Activated CD4-positive, CD25-positive, alpha-beta regulatory T cell treated with anti-CD3 and anti-CD28 coated beads, Interleukin-2, amount 50 U/mL, for 16 hours (primary cell): Measurements from ENCODE around the gene KBTBD4.
A peak's percentile ranks its signal among the peaks of the same experiment; 100 is the strongest.
"Not testable (repeated sequence)": the region's sequence is repeated elsewhere in the genome, so short reads cannot be mapped to it uniquely, and the experiment has no call there.

Experiments
- DNase-seq: peaks from one replicate; pipeline ENCODE4 v3.0.0-alpha.2; 2020; ENCODE audit warnings: low read depth, low spot score

Gene KBTBD4

DNA sequence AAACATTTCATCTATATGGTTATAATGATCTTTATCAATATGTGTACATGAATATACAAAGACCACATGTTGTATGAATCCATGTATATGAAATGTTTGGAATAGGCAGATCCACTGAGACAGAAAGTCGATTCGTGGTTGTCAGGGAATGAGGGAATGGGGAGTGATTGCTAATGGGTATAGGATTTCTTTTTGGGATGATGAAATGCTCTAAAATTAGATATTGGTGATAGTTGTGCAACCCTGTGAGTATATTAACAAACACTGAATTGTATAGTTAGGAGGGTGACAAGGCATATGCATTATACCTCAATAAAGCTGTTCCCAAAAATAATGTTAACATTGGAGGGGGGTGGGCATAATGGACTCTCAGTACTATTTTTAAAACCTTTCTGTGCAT lies 18.3 kb downstream of the KBTBD4 start:
- no peak for DNase-seq

DNA sequence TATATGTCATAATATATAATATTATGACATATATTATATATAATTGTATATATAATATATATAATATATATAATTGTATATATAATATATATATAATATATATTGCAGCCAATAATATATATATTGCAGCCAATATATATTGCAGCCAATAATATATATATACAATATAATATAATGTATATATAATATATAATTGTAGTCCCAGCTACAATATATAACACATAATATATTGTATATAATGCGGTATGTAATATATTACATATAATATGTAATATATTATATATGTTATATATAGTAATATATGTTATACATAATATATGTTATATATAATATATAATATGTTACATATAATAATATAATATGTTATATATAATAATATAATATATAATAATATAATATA lies 20.1 kb downstream of the KBTBD4 start:
- DNase-seq: no peak

DNA sequence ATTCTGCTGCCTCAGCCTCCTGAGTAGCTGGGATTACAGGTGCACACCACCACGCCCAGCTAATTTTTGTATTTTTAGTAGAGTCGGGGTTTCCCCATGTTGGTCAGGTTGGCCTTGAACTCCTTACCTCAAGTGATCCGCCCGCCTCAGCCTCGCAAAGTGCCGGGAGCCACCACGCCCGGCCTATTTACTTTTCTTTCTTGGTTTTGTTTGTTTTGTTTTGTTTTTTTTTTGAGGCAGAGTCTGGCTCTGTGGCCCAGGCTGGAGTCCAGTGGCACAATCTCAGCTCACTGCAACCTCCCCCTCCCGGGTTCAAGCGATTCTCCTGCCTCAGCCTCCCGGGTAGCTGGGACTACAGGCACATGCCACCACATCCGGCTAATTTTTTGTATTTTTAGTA lies 21.8 kb downstream of the KBTBD4 start:
- DNase-seq: not testable (repeated sequence)

DNA sequence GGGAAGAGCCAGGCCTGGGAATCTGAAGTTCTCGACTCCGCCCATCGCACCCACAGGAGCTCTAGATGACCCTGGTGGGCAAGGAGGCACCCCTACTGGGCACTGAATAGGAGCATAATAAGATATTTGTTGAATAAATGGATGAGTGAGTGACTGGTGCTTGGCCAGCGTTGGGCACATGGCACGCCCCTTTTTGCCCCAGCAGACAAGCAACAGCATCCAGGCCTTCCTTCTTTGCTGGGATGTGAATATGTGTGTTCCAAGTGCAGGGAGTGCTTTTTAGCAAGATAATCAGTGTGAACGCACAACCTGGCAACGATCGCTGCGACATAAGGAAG lies 25.4 kb downstream of the KBTBD4 start:
- no peak for DNase-seq

DNA sequence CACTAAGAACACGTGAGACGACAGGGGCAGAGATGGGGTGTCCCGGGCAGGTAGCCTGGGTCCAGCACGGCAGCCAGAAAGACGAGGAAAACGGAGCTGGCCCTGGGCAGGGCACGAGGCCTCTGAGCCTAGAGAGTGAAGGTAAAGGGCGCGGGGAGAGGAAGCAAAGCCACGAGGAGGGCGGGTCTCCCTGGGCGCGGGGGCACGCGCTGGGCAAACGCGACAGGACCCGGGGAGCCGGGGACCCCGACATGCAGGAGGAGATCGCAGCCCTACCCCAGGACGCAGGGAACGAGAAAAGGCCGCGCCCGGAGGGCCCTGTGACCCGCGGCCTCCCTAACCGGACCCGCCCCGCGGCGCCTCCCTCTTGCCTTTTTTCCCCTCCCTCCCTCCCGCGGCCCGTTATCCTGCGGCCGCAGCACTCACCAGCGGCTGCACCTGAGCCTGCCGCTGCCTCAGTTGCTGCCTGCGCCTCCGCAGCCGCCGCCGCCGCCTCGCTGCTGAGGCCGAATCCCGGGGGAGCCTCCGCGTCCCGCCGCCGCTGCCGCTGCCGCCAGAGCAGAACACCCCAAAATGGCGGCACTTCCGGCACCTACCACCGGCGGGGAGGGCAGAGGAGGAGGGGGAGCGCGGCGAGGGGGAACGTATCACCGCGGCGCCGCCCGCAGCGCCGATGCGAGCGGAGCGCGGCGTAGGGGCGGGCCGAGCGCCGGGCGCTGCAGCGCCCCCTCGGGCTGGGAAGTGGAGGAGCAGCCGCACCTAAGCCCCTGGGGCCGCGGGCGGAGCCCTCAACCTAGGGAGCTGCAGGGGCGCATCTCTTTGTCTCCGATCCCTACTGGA lies 26.0 kb downstream of the KBTBD4 start, which contains the start of gene CELF1:
Gene CELF1, minus strand, starts transcription at position 567 of the 840 bp plus-strand sequence. CDS start 53,609 bp downstream, outside the sequence.
- DNase-seq: peak; percentile 89

DNA sequence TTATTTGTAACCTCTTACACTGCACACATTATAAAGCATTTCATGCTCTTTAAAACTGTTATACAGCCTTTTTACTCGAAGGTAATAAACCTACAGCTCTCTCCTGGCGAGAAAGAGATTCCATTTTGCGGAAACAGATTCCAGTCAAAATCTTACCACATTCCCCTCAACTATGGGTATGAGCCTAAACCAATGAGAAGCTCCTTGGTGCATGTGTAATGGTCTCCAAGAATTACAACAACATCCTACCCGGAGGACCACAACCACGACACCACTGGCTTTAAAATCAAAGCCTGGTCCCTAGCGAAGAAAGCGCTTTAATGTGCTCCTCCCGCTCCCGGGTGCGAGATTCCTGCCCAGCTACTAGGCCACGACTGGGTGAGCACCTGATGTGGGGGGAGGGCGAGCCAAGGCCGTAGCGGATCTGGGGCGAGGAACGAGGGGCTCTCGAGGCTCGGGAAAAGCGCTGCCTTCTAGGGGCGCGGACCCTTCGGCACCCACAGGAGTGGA lies 26.7 kb downstream of the KBTBD4 start:
- DNase-seq: no peak

DNA sequence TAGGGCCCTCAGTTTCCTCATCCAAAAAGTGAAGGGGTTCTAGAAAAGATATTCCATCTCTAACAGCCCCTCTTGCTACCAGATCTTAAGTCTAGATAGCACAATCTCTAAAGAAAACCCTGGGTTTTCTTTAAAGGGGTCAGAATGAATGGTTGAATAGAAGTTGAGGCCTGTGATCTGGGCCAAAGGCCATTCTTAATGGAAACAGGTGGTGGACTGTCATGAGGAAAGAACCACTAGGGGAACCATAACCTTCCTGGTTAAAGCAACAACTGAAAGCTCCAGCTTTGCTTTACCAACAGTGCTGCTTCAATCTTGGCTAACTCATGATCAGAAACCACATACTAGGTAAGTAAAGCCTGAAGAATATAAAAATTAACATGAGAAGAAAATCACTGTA lies 27.7 kb downstream of the KBTBD4 start:
- no peak for DNase-seq

DNA sequence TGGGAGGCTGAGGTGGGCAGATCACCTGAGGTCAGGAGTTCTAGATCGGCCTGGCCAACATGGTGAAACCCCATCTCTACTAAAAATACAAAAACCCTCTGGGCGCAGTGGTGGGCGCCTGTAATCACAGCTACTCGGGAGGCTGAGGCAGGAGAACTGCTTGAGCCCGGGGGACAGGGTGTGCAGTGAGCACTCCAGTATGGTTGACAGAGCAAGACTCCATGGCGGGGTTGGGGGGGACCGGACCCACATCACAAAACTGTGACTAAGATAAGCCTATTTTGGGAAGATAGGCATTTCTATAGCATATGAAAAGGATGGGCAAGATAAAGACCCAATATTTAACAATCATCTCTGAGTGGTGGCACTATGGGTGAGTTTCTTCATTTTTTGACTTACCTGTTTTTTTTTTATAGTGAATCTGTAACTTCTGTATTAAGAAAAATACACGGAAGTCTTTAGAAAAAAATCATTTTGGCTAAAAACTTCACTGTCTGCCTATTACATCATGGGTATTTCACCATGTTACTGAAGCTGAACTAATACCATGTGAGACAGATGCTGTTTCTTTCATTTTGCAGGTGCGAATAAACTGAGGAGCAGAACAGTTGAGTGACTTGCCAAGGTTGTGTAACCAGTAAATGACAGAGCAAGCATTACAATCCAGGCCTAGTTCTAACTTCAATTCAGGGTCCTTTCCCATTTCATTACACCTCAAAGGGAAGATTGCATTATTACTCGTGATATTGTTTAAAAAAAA lies 28.3 kb downstream of the KBTBD4 start:
- no peak for DNase-seq

DNA sequence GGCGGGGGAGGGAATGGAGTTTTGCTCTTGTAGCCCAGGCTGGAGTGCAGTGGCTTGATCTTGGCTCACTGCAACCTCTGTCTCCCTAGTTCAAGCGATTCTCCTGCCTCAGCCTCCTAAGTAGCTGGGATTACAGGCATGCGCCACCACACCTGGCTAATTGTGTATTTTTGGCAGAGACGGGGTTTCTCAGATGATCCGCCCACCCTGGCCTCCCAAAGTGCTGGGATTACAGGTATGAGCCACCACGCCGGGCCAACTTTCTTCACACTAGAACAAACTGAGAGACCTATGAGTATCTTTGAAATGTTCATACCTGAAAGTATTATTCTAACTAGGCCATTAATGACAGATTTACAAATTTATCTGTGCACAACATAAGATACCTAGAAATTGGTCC lies 32.5 kb downstream of the KBTBD4 start:
- DNase-seq: not testable (repeated sequence)

DNA sequence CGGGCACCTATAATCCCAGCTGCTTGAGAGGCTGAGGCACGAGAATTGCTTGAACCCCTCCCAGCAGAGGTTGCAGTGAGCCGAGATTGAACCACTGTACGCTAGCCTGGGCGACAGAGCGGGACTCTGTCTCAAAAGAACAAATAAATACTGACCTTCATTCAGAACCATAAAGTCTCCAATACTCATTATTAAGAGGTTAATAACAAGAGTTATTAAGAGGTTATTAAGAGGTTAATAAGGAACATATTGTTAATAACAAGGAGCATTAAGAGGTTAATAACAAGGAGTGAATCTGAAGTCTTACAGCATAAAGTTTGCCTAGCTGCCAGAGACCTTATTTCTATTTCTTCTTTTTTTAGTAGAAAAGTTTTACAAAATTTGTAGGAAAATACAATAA lies 33.5 kb downstream of the KBTBD4 start:
- no peak for DNase-seq

DNA sequence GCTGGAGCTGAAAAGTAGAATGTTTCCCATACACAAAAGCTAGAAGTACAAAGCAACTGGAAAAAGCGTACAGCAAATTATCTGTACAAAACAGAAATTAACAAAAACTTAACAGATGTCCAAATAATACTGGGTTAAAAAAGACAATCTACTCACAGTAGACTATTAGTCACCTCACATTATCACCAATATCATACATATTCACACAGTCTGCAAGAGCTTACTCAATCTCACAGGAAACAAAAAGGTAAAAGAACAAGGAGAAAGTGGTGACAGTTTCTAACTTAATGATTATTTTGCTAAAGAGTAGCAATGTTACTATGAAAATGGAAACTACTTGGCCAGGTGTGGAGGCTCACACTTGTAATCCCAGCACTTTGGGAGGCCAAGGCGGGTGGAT lies 37.7 kb downstream of the KBTBD4 start:
- DNase-seq: no peak

DNA sequence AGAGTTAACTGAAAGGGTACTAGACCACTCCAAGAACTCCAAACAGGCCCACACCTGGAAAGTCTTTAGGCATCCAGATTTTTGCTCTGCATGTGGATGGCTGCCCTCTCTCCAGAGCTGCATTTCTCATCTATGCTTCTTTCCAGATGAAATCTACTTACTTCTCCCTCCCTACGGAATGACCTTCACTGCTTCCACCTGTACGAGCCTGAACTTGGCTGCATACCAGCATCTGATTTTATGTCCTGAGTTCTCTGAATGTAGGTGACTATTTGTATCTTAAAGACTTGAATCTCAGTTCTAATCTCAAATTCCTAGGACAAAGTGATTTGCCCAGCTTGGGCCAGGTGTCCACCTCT lies 39.1 kb downstream of the KBTBD4 start:
- no peak for DNase-seq

DNA sequence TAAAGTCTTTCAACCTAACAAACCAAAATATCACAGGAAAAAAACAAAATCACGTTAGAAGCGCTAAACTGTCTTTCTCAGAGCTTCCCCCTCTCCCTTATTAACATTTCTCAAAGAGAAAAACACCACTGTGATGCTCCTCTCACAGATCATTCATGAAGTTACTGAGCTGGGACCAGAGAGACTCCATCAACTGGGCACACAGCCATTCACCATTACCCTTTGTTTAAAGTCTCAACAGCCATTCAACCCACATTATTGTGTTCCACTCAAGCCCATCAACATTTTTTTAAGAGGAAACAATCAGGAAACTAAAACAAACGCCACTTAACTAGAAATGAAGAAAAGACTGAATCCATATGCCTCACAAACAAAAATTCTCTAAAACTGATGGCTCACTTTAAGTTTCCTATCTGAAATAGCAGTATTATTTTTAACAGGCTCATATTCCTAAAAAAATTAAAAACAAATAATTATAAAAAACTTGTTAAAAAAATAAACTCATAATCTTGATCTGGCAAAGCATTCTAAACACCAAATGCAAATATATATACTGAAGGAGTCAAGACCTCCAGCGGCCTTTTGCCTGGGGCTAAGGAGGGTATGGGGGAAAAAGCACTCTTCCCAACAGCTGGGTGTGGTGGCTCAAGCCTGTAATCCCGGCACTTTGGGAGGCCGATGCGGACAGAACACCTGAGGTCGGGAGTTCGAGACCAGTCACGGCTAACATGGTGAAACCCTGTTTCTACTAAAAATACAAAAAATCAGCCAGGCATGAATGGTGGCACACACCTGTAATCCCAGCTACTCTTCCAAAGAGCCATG lies 39.8 kb downstream of the KBTBD4 start:
- DNase-seq: no peak

DNA sequence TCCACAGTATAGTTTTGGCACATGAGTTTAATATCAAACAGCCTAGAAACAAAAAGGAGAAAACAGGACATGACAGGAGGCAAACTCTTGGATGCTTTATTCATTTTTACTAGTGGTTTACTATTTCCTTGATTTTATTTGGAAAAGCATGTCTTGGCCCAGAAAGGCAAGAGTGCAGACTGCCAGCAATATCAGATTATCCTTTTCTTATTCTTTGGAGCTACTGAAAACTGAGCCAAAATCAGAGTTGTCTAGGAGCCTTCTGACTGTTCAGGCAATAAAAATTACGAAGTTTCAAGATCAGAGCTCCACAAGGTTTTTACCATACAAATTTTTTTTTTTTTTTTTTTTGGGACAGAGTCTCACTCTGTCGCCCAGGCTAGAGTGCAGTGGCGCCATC lies 41.9 kb downstream of the KBTBD4 start:
- no peak for DNase-seq

DNA sequence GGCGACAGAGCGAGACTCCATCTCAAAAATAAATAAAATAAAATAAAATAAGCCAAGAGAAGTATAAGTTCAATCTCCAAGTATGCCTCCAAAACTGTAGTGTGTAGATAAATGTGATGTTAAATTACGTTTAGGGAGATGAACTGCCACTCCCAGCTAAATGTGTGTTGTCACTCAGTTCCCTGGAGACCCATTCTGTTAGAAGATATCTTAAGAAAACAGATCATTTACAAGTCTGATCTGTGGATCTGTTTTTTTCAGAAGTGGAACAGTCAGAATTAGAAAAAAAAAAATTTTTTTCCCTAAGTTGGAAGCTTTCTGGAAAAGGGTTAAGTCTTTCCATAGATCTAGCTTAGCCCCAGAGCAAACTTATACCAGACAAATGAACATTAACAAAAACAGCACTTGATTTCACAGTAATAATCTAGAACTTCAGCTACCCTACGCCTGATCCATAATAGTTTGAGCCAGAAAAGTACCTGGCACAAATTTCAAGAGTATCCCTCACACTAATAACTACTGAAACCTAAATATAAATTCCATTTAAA lies 44.0 kb downstream of the KBTBD4 start:
- DNase-seq: no peak

DNA sequence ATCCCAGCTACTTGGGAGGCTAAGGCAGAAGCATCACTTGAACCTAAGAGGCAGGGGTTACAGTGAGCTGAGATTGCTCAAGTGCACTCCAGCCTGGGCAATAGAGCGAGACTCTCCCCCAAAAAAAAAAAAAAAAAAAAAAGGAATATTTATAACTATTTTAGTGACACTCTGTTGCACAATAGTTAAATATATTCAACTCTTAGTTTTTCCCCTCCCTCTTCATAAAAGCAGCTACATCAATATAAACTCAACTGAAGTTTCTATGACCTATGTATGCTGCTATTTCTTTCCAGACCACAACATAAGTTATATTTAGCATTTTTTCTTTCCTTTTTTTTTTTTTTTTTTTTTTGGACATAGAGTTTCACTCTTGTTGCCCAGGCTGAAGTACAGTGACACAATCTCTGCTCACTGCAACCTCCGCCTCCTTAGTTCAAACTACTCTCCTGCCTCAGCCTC lies 45.0 kb downstream of the KBTBD4 start:
- DNase-seq: no peak

DNA sequence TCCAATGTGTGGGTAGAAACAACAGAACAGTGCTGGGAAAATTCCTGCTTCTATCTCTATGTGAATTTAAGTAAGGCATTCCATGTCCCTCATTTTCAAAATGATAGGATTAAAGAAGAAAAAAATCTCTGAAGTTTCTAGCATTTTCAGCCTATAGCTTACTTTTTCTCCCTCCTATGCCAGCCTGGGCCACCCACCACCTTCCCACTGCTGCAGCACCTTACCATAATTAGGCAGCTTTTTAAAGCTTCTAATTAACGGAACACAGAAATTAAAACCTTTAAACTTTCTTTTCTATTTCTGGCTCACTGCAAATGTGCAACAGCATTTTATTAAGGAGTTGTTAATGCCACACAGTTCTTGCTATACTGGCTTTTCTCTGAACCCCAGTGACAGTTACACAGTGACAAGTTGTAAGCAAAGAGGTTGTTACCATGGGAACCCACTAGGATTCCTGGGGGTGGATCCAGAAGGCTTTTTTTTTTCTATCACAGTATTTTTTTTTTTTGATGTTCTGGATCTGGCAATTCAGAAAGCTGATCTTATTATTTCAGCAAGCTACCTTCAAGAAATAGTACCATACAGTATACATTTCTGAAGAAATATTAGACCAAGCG lies 46.1 kb downstream of the KBTBD4 start:
- DNase-seq: no peak

DNA sequence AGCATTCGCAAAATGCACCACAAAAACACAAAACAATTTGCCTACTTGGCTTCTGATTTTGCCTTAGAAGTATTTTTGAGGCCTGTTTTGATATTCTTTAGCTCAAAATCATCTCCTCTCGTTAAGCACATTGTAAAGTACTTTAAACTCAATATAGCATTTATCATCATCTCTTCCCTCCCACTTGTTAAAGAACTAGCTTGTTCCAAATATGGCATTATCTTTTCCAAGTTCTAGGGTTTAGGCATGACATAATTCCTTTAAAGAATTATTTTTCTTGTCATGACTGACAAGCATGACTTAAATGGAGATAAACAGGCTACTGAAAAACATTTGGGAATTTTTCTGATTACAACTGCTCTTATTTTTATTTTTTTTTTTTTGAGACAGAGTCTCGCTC lies 47.1 kb downstream of the KBTBD4 start:
- no peak for DNase-seq

DNA sequence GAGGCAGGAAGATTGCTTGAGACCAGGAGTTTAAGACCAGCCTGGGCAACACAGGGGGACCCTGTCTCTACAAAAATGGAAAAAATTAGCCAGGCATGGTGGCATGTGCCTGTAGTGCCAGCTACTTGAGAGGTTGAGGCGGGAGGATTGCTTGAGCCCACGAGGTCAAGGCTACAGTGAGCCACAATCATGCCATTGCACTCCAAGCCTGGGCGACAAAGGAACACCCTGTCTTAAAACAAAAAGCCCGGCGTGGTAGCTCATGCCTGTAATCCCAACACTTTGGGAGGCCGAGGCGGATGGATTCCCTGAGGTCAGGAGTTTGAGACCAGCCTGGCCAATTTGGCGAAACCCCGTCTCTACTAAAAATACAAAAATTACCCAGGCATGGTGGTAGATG lies 48.0 kb downstream of the KBTBD4 start:
- DNase-seq: not testable (repeated sequence)

DNA sequence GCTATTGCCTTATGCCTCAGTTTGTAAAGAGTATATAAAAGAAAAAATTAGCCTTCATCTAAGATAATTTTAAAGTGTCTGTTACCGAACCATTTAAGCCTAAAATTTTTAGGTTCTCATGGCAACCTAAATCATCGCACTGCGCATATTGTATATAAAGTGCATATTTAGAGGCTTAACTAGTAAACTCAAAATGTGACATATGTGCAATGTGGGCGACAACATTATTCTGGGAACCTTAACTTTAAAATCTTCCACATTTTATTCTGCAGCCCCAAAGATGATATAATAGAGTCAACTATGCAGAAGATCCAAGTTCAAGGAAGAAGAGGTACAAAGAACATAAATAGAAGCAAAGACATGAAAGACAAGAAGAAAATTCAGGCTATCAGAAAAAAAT lies 48.8 kb downstream of the KBTBD4 start:
- no peak for DNase-seq

DNA sequence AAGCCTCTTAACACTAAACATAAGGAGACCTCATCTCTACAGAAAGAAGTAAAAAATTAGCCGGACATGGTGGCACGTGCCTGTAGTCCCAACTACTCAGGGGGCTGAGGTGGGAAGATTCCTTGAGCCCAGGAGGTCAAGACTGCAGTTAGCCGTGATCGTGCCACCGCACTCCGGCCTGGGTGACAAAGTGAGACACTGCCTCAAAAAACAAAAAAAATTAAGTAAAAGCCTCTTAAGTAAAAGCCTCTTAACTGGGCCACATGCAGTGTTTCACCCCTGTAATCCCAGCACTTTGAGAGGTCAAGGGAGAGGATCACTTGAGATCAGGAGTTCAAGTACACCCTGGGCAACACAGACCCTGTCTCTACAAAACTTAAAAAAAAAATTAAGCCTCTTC lies 51.6 kb downstream of the KBTBD4 start:
- no peak for DNase-seq
